ENCODE measurements around the gene PDILT. TPM values are rescaled to one million over a fixed set of nuclear protein-coding genes. Genes with fewer than 3 reads are reported as not detected.
"Not testable (repeated sequence)": the region's sequence is repeated elsewhere in the genome, so short reads cannot be mapped to it uniquely, and the experiment has no call there.

Gene PDILT
- total RNA-seq = not detected in 2 replicates

- Histone ChIP-seq H3K4me2 (ENCODE audit: insufficient read depth, low read length) (no peak within 1 kb of the TSS), H3K4me3 (ENCODE audit: insufficient read depth, low read length) (no peak within 1 kb of the TSS), H3K9me3 (ENCODE audit: low read depth, low read length) (no peaks in the 10 kb centered on the region), H3K79me2 (ENCODE audit: insufficient read depth, low read length) (no peaks in the 10 kb centered on the region), H4K20me1 (ENCODE audit: insufficient read depth, low read length) (no peaks in the 10 kb centered on the region), H3K27ac (ENCODE audit: low read depth, low read length) (no peak within 1 kb of the TSS), H3K4me1 (ENCODE audit: insufficient read depth, low read length) (no peaks in the 10 kb centered on the region), H3K36me3 (ENCODE audit: insufficient read depth, low read length) (no peaks in the 10 kb centered on the region), H3K27me3 (ENCODE audit: insufficient read depth, low read length) (no peaks in the 10 kb centered on the region), H2AFZ (ENCODE audit: low read length) (no peak within 1 kb of the TSS)
- TF ChIP-seq CTCF (IDR thresholded peaks at IDR 0.05; ENCODE audit: extremely low read depth, low read depth, low read length) = no peak
- no peak for DNase-seq (ENCODE audit: insufficient read length, low spot score, missing footprints)
These were observed at the start of gene PDILT for GRCh38 chr16:20404637-20405036. Gene PDILT (minus strand): TSS chr16:20404737. CDS start chr16:20399300, 5,437 bp downstream.

GRCh38 chr16:20453633-20454032, 49.1 kb upstream of the PDILT start:
- DNase-seq (ENCODE audit: insufficient read length, low spot score, missing footprints); H2AFZ ChIP-seq (ENCODE audit: low read length); H3K4me3 ChIP-seq (ENCODE audit: insufficient read depth, low read length); H3K4me1 ChIP-seq (ENCODE audit: insufficient read depth, low read length); H3K27ac ChIP-seq (ENCODE audit: low read depth, low read length); H3K27me3 ChIP-seq (ENCODE audit: insufficient read depth, low read length); H3K4me2 ChIP-seq (ENCODE audit: insufficient read depth, low read length); H3K79me2 ChIP-seq (ENCODE audit: insufficient read depth, low read length); H3K9me3 ChIP-seq (ENCODE audit: low read depth, low read length); H4K20me1 ChIP-seq (ENCODE audit: insufficient read depth, low read length); H3K36me3 ChIP-seq (ENCODE audit: insufficient read depth, low read length): not testable (repeated sequence)

GRCh38 chr16:20451364-20451763, 46.8 kb upstream of the PDILT start, which contains the start of gene ACSM2A:
Gene ACSM2A (plus strand): TSS chr16:20451521. CDS start chr16:20460115, 8,594 bp downstream.
- DNase-seq (ENCODE audit: insufficient read length, low spot score, missing footprints); H3K9me3 ChIP-seq (ENCODE audit: low read depth, low read length); H3K79me2 ChIP-seq (ENCODE audit: insufficient read depth, low read length); H3K4me2 ChIP-seq (ENCODE audit: insufficient read depth, low read length); H3K4me1 ChIP-seq (ENCODE audit: insufficient read depth, low read length); H3K27me3 ChIP-seq (ENCODE audit: insufficient read depth, low read length); H3K27ac ChIP-seq (ENCODE audit: low read depth, low read length); H4K20me1 ChIP-seq (ENCODE audit: insufficient read depth, low read length); H3K36me3 ChIP-seq (ENCODE audit: insufficient read depth, low read length); H3K4me3 ChIP-seq (ENCODE audit: insufficient read depth, low read length); H2AFZ ChIP-seq (ENCODE audit: low read length): not testable (repeated sequence)

GRCh38 chr16:20446652-20447393, 42.3 kb upstream of the PDILT start:
- H3K9me3 ChIP-seq (ENCODE audit: low read depth, low read length); DNase-seq (ENCODE audit: insufficient read length, low spot score, missing footprints): not testable (repeated sequence)

GRCh38 chr16:20441859-20442258, 37.3 kb upstream of the PDILT start:
- H3K4me3 ChIP-seq (ENCODE audit: insufficient read depth, low read length); H3K27me3 ChIP-seq (ENCODE audit: insufficient read depth, low read length); H3K36me3 ChIP-seq (ENCODE audit: insufficient read depth, low read length); H3K27ac ChIP-seq (ENCODE audit: low read depth, low read length); H3K79me2 ChIP-seq (ENCODE audit: insufficient read depth, low read length); H3K4me2 ChIP-seq (ENCODE audit: insufficient read depth, low read length); H2AFZ ChIP-seq (ENCODE audit: low read length); DNase-seq (ENCODE audit: insufficient read length, low spot score, missing footprints); H3K9me3 ChIP-seq (ENCODE audit: low read depth, low read length); H3K4me1 ChIP-seq (ENCODE audit: insufficient read depth, low read length); H4K20me1 ChIP-seq (ENCODE audit: insufficient read depth, low read length): not testable (repeated sequence)

More at GRCh38 chr16:20446652-20447393, 42.3 kb upstream of the PDILT start:
- H3K36me3 ChIP-seq (ENCODE audit: insufficient read depth, low read length); H3K79me2 ChIP-seq (ENCODE audit: insufficient read depth, low read length); H2AFZ ChIP-seq (ENCODE audit: low read length); H3K27ac ChIP-seq (ENCODE audit: low read depth, low read length); H3K4me3 ChIP-seq (ENCODE audit: insufficient read depth, low read length); H3K4me1 ChIP-seq (ENCODE audit: insufficient read depth, low read length); H3K4me2 ChIP-seq (ENCODE audit: insufficient read depth, low read length); H3K27me3 ChIP-seq (ENCODE audit: insufficient read depth, low read length); H4K20me1 ChIP-seq (ENCODE audit: insufficient read depth, low read length): not testable (repeated sequence)

- TF ChIP-seq CTCF (IDR thresholded peaks at IDR 0.05; ENCODE audit: extremely low read depth, low read depth, low read length) = no peak
- no peak for DNase-seq (ENCODE audit: insufficient read length, low spot score, missing footprints)
- Histone ChIP-seq H2AFZ (ENCODE audit: low read length) (no peak overlapping the region), H3K9me3 (ENCODE audit: low read depth, low read length) (no peaks in the 10 kb centered on the region), H3K36me3 (ENCODE audit: insufficient read depth, low read length) (no peaks in the 10 kb centered on the region), H4K20me1 (ENCODE audit: insufficient read depth, low read length) (no peaks in the 10 kb centered on the region), H3K79me2 (ENCODE audit: insufficient read depth, low read length) (no peaks in the 10 kb centered on the region), H3K4me3 (ENCODE audit: insufficient read depth, low read length) (no peak overlapping the region), H3K4me2 (ENCODE audit: insufficient read depth, low read length) (no peak overlapping the region), H3K27ac (ENCODE audit: low read depth, low read length) (no peak overlapping the region), H3K27me3 (ENCODE audit: insufficient read depth, low read length) (no peaks in the 10 kb centered on the region), H3K4me1 (ENCODE audit: insufficient read depth, low read length) (no peaks in the 10 kb centered on the region)
These were observed 36.7 kb upstream of the PDILT start for GRCh38 chr16:20441191-20441590.

- H3K9me3 ChIP-seq (ENCODE audit: low read depth, low read length); H4K20me1 ChIP-seq (ENCODE audit: insufficient read depth, low read length); H3K4me2 ChIP-seq (ENCODE audit: insufficient read depth, low read length); H3K4me3 ChIP-seq (ENCODE audit: insufficient read depth, low read length); H3K36me3 ChIP-seq (ENCODE audit: insufficient read depth, low read length); H3K79me2 ChIP-seq (ENCODE audit: insufficient read depth, low read length); H2AFZ ChIP-seq (ENCODE audit: low read length); H3K27ac ChIP-seq (ENCODE audit: low read depth, low read length); H3K27me3 ChIP-seq (ENCODE audit: insufficient read depth, low read length); H3K4me1 ChIP-seq (ENCODE audit: insufficient read depth, low read length); DNase-seq (ENCODE audit: insufficient read length, low spot score, missing footprints): not testable (repeated sequence)
These were observed 36.2 kb upstream of the PDILT start for GRCh38 chr16:20440731-20441130.
